Measurements from ENCODE around the gene ADGRG3.

ADGRG3 gene

GRCh38 chr16:57693550-57693949, 25.4 kb downstream of the ADGRG3 start:
- FAIRE-seq (peak; percentile 58), DNase-seq (ENCODE audit: insufficient read length, low spot score) (no peak)

GRCh38 chr16:57694231-57694724, 26.2 kb downstream of the ADGRG3 start:
- FAIRE-seq (no peak), DNase-seq (ENCODE audit: insufficient read length, low spot score) (no peak)

GRCh38 chr16:57694725-57695679, 26.9 kb downstream of the ADGRG3 start, which contains the start of gene DRC7:
DRC7 (plus strand) TSS chr16:57694806; CDS start chr16:57697950, 3,144 bp downstream.
- peak; percentile 68 for DNase-seq (ENCODE audit: insufficient read length, low spot score)
- FAIRE-seq = peak; percentile 63

- FAIRE-seq (no peak), DNase-seq (ENCODE audit: insufficient read length, low spot score) (no peak)
Measured at GRCh38 chr16:57695680-57696069, 27.6 kb downstream of the ADGRG3 start.

- FAIRE-seq (no peak), DNase-seq (ENCODE audit: insufficient read length, low spot score) (no peak)
Measured at GRCh38 chr16:57696240-57696639, 28.1 kb downstream of the ADGRG3 start.

DNA sequence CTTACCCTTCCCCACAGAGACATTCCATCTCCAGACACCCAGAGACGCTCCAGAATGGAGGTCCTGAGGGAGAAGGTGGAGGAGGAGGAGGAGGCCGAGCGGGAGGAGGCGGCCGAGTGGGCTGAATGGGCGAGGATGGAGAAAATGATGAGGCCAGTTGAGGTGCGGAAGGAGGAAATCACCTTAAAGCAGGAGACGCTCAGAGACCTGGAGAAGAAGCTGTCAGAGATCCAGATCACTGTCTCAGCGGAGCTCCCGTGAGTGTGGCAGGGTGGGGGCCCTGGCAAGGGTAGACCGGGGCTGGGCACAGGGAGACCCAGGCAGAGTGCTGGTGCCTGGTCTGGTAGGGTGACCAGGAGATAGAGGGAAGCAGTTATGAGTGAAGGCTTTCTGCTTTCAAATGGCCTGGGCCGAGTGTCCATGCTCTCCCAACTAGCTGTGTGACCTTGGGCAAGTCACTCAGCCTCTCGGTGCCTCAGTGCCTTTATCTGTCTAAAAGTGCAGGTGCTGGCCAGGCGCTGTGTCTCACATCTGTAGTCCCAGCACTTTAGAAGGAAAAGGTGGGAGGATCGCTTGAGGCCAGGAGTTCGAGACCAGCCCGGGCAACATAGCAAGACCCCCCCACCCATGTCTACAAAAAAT, 29.9 kb downstream of the ADGRG3 start:
- no peak for FAIRE-seq
- no peak for DNase-seq (ENCODE audit: insufficient read length, low spot score)

- no peak for FAIRE-seq
- no peak for DNase-seq (ENCODE audit: insufficient read length, low spot score)
Measured at GRCh38 chr16:57698812-57699405, 30.8 kb downstream of the ADGRG3 start.

DNA sequence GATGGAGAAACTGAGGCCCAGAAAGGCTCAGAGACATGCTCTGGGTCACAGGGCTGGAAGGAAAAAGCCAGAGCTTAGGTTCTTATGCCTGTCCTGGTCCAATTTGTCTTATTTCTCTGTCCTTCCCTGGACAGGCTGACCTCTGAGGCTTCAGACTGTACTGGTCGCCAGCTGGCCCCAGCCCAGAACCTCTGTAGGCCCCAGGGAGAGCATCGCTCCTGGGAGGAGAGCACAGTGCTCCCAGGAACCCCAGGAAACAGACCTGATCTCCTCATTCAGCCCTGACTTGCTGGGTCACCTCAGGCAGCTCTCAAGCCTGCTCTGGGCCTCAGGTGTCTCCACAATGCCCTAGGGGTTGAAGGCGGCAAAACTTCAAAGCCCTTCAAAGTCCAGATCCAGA, 31.4 kb downstream of the ADGRG3 start:
- DNase-seq (ENCODE audit: insufficient read length, low spot score) (no peak), FAIRE-seq (no peak)

DNA sequence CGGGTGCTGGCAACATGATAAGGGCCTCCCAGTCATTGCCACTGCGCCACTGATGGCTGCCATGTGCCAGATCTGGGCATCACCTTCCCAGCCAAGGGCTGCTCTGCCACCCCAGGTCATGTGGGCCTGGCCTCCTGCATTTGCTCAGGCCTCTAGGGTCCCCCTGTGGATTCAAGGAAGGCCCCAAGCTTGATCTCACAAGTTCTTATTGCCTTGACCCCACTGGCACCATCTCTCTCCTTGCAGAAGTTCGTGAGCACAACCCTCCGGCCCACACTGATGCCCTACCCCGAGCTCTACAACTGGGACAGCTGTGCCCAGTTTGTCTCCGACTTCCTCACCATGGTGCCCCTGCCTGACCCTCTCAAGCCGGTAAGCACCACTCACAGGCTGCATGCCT, 31.8 kb downstream of the ADGRG3 start:
- DNase-seq (ENCODE audit: insufficient read length, low spot score) (no peak), FAIRE-seq (no peak)

DNA sequence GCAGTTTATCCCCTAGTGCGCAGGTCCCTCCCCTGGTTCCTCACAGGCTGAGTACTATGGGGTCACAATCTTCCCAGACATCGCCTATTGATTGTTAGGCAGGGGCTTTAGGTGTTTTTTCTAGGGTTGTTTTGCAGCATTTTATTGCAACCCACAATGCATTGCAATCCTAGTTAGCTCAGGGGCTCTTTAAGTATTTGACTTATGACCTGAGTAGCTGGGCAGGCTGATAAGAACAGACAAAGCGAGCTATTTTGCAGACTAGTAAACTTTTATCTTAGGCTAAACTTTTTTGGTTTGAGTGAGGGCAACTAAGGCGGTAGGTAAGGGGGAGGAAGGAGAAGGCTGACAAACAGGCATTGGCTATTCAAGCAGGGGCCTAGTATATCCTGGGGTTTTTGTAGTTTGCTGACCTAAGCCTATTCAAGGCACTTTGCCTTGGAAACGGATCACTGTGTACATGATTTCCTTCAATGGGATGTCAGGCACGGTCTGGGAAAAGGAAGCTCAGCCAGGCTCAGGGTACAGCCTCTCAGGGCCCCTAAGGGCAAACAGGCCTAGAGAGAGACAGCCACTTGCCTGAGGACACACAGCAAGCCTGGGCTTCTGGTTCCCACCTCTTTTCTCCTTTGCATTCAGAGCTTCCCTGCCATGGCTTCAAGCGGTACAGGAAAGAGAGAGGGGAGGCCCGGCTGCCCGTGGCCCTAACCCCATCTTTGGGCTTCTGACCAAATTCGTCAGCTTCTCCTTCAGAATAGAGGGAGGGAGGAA, 32.9 kb downstream of the ADGRG3 start:
- FAIRE-seq (no peak), DNase-seq (ENCODE audit: insufficient read length, low spot score) (no peak)

DNA sequence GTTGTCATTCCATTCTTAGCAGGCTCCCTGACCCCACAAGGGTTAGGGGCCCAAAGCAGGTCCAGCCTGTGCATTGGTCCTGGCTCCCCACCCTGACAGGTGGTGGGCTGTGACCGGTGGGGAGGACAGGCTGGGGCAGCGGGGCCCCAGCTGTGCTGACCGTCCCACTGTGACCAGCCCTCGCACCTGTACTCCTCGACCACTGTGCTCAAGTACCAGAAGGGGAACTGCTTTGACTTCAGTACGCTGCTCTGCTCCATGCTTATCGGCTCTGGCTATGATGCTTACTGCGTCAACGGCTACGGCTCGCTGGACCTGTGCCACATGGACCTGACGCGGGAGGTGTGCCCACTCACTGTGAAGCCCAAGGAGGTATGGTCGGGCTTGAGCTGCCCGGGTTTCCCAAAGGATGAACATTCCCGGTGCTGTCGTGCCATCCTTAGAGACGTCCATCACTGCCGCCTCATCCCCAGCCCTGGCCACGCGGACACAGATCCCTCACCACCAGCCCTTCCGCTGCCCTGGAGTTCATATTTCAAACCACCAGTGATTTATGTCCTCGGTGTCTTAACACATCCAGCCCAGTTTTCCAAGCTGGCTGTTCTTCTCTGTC, 33.8 kb downstream of the ADGRG3 start:
- peak; percentile 52 for FAIRE-seq
- DNase-seq (ENCODE audit: insufficient read length, low spot score) = no peak

- FAIRE-seq (no peak), DNase-seq (ENCODE audit: insufficient read length, low spot score) (no peak)
Measured at GRCh38 chr16:57703416-57704010, 35.4 kb downstream of the ADGRG3 start.

- FAIRE-seq (no peak), DNase-seq (ENCODE audit: insufficient read length, low spot score) (no peak)
Measured at GRCh38 chr16:57704011-57704904, 36.2 kb downstream of the ADGRG3 start.

GRCh38 chr16:57704905-57705852, 37.1 kb downstream of the ADGRG3 start:
- DNase-seq (ENCODE audit: insufficient read length, low spot score) = no peak
- FAIRE-seq = peak; percentile 82

GRCh38 chr16:57706717-57707116, 38.6 kb downstream of the ADGRG3 start:
- DNase-seq (ENCODE audit: insufficient read length, low spot score) (no peak), FAIRE-seq (peak; percentile 42)

- FAIRE-seq (no peak), DNase-seq (ENCODE audit: insufficient read length, low spot score) (no peak)
Measured at GRCh38 chr16:57707331-57707730, 39.2 kb downstream of the ADGRG3 start.

DNA sequence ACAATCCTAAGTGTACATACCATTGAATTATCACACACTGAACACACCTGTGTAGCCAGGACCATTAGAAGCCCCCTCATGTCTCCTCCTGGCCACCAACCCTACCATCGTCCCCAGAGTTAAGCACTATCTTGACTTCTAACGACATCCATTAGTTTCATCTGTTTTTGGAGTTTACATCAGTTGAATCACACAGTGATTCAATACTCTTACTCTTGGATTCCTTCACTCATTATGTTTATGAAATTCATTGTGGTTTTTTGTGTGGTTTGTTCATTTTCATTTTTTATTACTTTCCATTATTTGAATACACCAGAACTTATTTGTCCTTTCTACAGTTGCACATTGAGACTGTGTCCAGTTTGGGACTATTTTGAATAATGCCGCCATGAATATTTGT, 40.1 kb downstream of the ADGRG3 start:
- DNase-seq (ENCODE audit: insufficient read length, low spot score) (no peak), FAIRE-seq (no peak)

GRCh38 chr16:57709663-57710062, 41.6 kb downstream of the ADGRG3 start:
- FAIRE-seq (no peak), DNase-seq (ENCODE audit: insufficient read length, low spot score) (no peak)
